ENCODE measurements around the gene ATG2B. TPM values are rescaled to one million over a fixed set of nuclear protein-coding genes. Genes with fewer than 3 reads are reported as not detected.

Gene ATG2B
- total and polyA plus RNA-seq, 2 donors (not counting 1 experiment from before 2014, with no cell fraction given) = 8.1 to 39.6 TPM

GRCh38 chr14:96370528-96370927 lies 7.4 kb upstream of the ATG2B start:
- no peaks in the 10 kb centered on the region for H3K4me1 ChIP-seq (ENCODE audit: control insufficient read depth in 2 of 2, insufficient read depth in 2 of 2, low read length in 2 of 2)
- intact Hi-C loops (cut with micrococcal nuclease) = no loop called here
- ChIA-PET CTCF (interaction anchor here (1.6 kb wide), 1 partner anchor 10 kb away, joined by 3 read pairs; no protein-coding TSS in a partner anchor), POLR2A (no interaction called here)
- no peak overlapping the region for H3K9ac ChIP-seq (ENCODE audit: low read length)
- no peaks in the 10 kb centered on the region for H3K9me3 ChIP-seq (ENCODE audit: control extremely low read depth in 1 of 3, control insufficient read depth in 2 of 3, insufficient read depth in 1 of 3, low read length in 2 of 3)
- Mint-ChIP-seq H3K4me3 (no peak overlapping the region), H3K4me1 (peaks cover 10% of the 10 kb centered on the region), H3K9me3 (ENCODE audit: insufficient read depth) (no peaks in the 10 kb centered on the region), H3K27ac (no peak overlapping the region), H3K27me3 (no peaks in the 10 kb centered on the region)
- no peak overlapping the region for H3K27ac ChIP-seq (ENCODE audit: low read length in 2 of 2)
- no peak for TF ChIP-seq EZH2 (IDR thresholded peaks at IDR 0.05; ENCODE audit: borderline replicate concordance, insufficient read depth, low read depth, low read length, poor library complexity, severe bottlenecking)
- TF ChIP-seq, protein P1, sequence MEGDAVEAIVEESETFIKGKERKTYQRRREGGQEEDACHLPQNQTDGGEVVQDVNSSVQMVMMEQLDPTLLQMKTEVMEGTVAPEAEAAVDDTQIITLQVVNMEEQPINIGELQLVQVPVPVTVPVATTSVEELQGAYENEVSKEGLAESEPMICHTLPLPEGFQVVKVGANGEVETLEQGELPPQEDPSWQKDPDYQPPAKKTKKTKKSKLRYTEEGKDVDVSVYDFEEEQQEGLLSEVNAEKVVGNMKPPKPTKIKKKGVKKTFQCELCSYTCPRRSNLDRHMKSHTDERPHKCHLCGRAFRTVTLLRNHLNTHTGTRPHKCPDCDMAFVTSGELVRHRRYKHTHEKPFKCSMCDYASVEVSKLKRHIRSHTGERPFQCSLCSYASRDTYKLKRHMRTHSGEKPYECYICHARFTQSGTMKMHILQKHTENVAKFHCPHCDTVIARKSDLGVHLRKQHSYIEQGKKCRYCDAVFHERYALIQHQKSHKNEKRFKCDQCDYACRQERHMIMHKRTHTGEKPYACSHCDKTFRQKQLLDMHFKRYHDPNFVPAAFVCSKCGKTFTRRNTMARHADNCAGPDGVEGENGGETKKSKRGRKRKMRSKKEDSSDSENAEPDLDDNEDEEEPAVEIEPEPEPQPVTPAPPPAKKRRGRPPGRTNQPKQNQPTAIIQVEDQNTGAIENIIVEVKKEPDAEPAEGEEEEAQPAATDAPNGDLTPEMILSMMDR (IDR thresholded peaks at IDR 0.05) = no peak
- no peak overlapping the region for H3K4me2 ChIP-seq (replicated peaks; ENCODE audit: low read depth, low read length, poor library complexity, severe bottlenecking)
- 93% methylated on average over 2 of the region's 5 CpGs for WGBS (ENCODE audit: insufficient coverage)
- DNase-seq = no peak
- no peaks in the 10 kb centered on the region for H3K27me3 ChIP-seq (replicated peaks in 1 of 4; ENCODE audit: control extremely low read depth in 1 of 4, control insufficient read depth in 3 of 4, insufficient read depth in 4 of 4, low read length in 3 of 4)
- H3K36me3 ChIP-seq (replicated peaks in 1 of 2; ENCODE audit: control extremely low read depth in 1 of 2, control insufficient read depth in 1 of 2, extremely low read depth in 1 of 2, insufficient read depth in 2 of 2, low read length in 1 of 2) = no peaks in the 10 kb centered on the region
- H3K4me3 ChIP-seq (ENCODE audit: control extremely low read depth in 1 of 5, extremely low read depth in 1 of 5, insufficient read depth in 1 of 5, low read depth in 2 of 5, low read length in 4 of 5) = no peak overlapping the region
- ATAC-seq (ENCODE audit: low read depth) = no peak
- H2AFZ ChIP-seq (ENCODE audit: insufficient read depth, low read depth, low read length, poor library complexity, severe bottlenecking) = no peak overlapping the region
- peaks cover 32% of the 10 kb centered on the region for H4K20me1 ChIP-seq (ENCODE audit: control insufficient read depth, insufficient read depth, low read length, poor library complexity, severe bottlenecking)
- peaks cover 81% of the 10 kb centered on the region for H3K79me2 ChIP-seq (ENCODE audit: control insufficient read depth, insufficient read depth, low read length)

DNA sequence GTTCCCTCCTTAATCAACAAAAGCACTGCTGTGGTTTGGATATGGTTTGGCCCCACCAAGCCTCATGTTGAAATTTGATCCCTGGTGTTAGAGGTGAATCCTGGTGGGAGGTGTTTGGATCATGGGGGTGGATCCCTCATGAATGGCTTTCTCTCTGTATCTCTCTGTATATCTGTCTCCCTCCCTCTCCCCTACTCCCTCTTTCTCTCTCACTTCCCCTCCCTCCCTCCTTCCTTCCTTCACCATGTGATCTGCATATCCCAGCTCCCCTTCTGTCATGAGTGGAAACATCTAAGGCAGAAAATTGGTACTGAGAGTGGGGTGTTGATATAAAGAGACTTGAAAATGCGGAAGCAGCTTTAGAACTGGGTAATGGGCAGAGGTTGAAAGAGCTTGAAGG lies 5.4 kb upstream of the ATG2B start:
- CTCF ChIA-PET = interaction anchor here (0.8 kb wide), 1 partner anchor 70 kb away, joined by 3 read pairs; no protein-coding TSS in a partner anchor
- H3K4me3 ChIP-seq (ENCODE audit: control extremely low read depth in 1 of 5, extremely low read depth in 1 of 5, insufficient read depth in 1 of 5, low read depth in 2 of 5, low read length in 4 of 5) = no peak overlapping the region
- no peak for DNase-seq
- H4K20me1 ChIP-seq (ENCODE audit: control insufficient read depth, insufficient read depth, low read length, poor library complexity, severe bottlenecking) = peaks cover 42% of the 10 kb centered on the region
- 100% methylated on average over 1 of the region's 1 CpG for WGBS (ENCODE audit: insufficient coverage)
- Mint-ChIP-seq H3K4me1 (peaks cover 24% of the 10 kb centered on the region), H3K27ac (no peak overlapping the region), H3K4me3 (no peak overlapping the region), H3K27me3 (no peaks in the 10 kb centered on the region), H3K9me3 (ENCODE audit: insufficient read depth) (no peaks in the 10 kb centered on the region)
- POLR2A ChIA-PET = no interaction called here
- H3K9ac ChIP-seq (ENCODE audit: low read length) = no peak overlapping the region
- no peak for ATAC-seq (ENCODE audit: low read depth)
- H3K79me2 ChIP-seq (ENCODE audit: control insufficient read depth, insufficient read depth, low read length) = peaks cover 94% of the 10 kb centered on the region
- no peaks in the 10 kb centered on the region for H3K27me3 ChIP-seq (replicated peaks in 1 of 4; ENCODE audit: control extremely low read depth in 1 of 4, control insufficient read depth in 3 of 4, insufficient read depth in 4 of 4, low read length in 3 of 4)
- no peaks in the 10 kb centered on the region for H3K9me3 ChIP-seq (ENCODE audit: control extremely low read depth in 1 of 3, control insufficient read depth in 2 of 3, insufficient read depth in 1 of 3, low read length in 2 of 3)
- no peaks in the 10 kb centered on the region for H3K36me3 ChIP-seq (replicated peaks in 1 of 2; ENCODE audit: control extremely low read depth in 1 of 2, control insufficient read depth in 1 of 2, extremely low read depth in 1 of 2, insufficient read depth in 2 of 2, low read length in 1 of 2)
- TF ChIP-seq EZH2 (IDR thresholded peaks at IDR 0.05; ENCODE audit: borderline replicate concordance, insufficient read depth, low read depth, low read length, poor library complexity, severe bottlenecking) = no peak
- TF ChIP-seq, protein P1 (IDR thresholded peaks at IDR 0.05) = no peak
- H2AFZ ChIP-seq (ENCODE audit: insufficient read depth, low read depth, low read length, poor library complexity, severe bottlenecking) = no peak overlapping the region
- H3K4me2 ChIP-seq (replicated peaks; ENCODE audit: low read depth, low read length, poor library complexity, severe bottlenecking) = no peak overlapping the region
- intact Hi-C loops (cut with micrococcal nuclease) = no loop called here
- peaks cover 12 to 13% of the 10 kb centered on the region in 2 donors for H3K4me1 ChIP-seq (ENCODE audit: control insufficient read depth in 2 of 2, insufficient read depth in 2 of 2, low read length in 2 of 2)
- H3K27ac ChIP-seq (ENCODE audit: low read length in 2 of 2) = no peak overlapping the region
